Chondrocyte (in vitro differentiated cells): ENCODE data around the gene MAB21L4. TPM values are rescaled to one million over a fixed set of nuclear protein-coding genes. Genes with fewer than 3 reads are reported as not detected.

Experiments used
- DNase-seq: peaks from one replicate; pipeline ENCODE4 v3.0.0; 2021; ENCODE audit warnings: mixed read lengths, low spot score
- H3K27ac Mint-ChIP-seq: one replicate; pipeline ENCODE4 v1.8.0; 2021; ENCODE audit warnings: mild to moderate bottlenecking, moderate library complexity, mixed read lengths; ENCODE audit not compliant: unreplicated experiment
- H3K27me3 Mint-ChIP-seq: 2 replicates; pipeline ENCODE4 v1.8.0; 2021; ENCODE audit warnings: low read depth, mixed read lengths
- H3K36me3 Mint-ChIP-seq: 2 replicates; pipeline ENCODE4 v1.8.0; 2021; ENCODE audit warnings: low read depth, mixed read lengths
- H3K4me1 Mint-ChIP-seq: 2 replicates; pipeline ENCODE4 v1.8.0; 2021; ENCODE audit warnings: low read depth, mild to moderate bottlenecking, mixed read lengths
- H3K4me3 Mint-ChIP-seq: one replicate; pipeline ENCODE4 v1.8.0; 2021; ENCODE audit warnings: mild to moderate bottlenecking, moderate library complexity, mixed read lengths; ENCODE audit not compliant: unreplicated experiment
- H3K9me3 Mint-ChIP-seq: 2 replicates; pipeline ENCODE4 v1.8.0; 2021; ENCODE audit warnings: low read depth, mixed read lengths
- total RNA-seq: library from RNA; stranded (reverse); gene quantifications from 3 replicates; pipeline ENCODE4 v1.2.1, GENCODE V29; 2021
- TF ChIP-seq, protein P1 (sequence below): fragments of 200-600 bp; sonication (generic); IDR thresholded peaks from 2 replicates; pipeline ENCODE4 v1.5.0; 2021; ENCODE audit warnings: antibody characterized with exemption, mild to moderate bottlenecking, moderate library complexity

MAB21L4 gene
- total RNA-seq, 1 donor from 2014 or later: not detected

DNA sequence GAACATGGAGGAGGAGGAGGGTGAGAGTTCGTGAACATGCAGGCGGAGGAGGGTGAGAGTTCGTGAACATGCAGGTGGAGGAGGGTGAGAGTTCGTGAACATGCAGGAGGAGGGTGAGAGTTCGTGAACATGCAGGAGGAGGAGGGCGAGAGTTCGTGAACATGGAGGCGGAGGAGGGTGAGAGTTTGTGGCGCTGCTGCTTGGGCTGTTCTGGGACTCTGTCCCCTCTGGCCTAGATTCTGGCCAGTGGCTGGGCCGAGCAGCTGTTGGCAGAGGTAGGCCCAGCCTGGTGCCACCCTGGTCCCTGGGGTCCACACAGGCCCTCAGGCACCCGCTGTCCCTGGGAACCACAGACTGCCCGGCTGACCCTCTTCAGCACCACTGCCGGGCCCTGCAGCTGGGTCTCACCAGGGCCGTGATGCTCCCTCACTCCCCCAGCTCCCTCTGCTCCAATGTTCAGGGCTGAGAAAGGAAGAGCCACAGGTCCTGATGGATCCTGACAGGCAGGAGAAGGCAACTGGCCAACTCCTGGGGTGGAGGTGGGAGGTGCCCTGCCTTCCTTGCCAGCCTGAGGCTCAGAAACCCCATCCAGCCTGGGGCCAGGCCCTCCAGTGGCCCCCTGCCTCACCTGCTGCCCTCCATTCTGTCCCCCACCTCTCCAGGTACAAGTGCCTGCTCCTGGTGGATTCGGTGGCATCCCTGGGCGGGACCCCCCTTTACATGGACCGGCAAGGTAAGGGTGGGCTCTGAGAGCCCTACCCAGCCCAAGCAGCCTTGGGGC is 23.4 kb downstream of the MAB21L4 start:
- TF ChIP-seq, protein P1, sequence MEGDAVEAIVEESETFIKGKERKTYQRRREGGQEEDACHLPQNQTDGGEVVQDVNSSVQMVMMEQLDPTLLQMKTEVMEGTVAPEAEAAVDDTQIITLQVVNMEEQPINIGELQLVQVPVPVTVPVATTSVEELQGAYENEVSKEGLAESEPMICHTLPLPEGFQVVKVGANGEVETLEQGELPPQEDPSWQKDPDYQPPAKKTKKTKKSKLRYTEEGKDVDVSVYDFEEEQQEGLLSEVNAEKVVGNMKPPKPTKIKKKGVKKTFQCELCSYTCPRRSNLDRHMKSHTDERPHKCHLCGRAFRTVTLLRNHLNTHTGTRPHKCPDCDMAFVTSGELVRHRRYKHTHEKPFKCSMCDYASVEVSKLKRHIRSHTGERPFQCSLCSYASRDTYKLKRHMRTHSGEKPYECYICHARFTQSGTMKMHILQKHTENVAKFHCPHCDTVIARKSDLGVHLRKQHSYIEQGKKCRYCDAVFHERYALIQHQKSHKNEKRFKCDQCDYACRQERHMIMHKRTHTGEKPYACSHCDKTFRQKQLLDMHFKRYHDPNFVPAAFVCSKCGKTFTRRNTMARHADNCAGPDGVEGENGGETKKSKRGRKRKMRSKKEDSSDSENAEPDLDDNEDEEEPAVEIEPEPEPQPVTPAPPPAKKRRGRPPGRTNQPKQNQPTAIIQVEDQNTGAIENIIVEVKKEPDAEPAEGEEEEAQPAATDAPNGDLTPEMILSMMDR: no peak
- Mint-ChIP-seq H3K36me3 (no peaks in the 10 kb centered on the region), H3K27me3 (peaks cover 19% of the 10 kb centered on the region), H3K4me1 (no peaks in the 10 kb centered on the region), H3K9me3 (no peaks in the 10 kb centered on the region), H3K27ac (no peak overlapping the region), H3K4me3 (no peak overlapping the region)
- DNase-seq: peak; percentile 68

DNA sequence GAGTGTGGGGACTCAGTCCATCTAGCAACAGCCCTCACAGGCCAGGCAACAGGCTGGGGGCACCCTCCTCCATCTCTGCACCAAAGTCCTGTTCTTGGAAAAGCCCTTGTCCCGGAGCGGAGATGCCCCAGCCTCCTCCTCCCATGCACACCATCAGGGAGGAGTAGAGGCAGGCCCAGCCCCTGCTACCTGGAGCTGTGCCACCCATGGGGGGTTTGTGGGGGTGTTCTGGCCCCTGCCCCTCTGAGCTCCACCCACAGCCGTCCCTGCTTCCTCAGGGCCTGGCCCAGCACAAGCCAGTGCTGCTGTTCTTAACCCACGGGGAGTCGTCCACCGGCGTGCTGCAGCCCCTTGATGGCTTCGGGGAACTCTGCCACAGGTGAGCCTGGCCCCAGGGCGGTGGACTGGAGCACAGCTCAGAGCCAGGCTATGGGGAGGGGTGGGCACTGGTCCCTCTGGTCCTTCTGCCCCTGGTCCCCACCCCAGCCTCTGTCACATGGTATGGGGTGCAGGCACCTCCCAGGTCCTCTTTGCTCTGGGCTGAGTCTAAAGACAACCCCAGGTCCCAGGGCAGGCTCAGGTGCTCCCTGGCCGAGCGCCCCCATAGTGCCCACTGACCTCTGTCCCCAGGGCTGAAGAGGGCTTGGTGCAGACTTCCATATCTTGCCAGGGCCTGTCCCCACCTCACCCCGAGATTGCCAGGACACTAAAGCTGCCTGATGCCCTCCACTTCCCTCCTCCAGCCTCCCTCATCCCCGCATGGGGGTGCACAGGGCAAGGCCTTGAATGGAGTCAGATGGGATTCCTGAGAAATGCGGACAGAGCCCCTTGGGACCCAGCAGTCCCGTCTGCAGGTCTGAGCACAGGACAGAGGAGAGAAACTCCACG is 24.6 kb downstream of the MAB21L4 start:
- Mint-ChIP-seq H3K36me3 (no peaks in the 10 kb centered on the region), H3K27ac (no peak overlapping the region), H3K4me1 (no peaks in the 10 kb centered on the region), H3K9me3 (no peaks in the 10 kb centered on the region), H3K27me3 (peaks cover 27% of the 10 kb centered on the region), H3K4me3 (no peak overlapping the region)
- peak; percentile 82 for DNase-seq
- TF ChIP-seq, protein P1: no peak

DNA sequence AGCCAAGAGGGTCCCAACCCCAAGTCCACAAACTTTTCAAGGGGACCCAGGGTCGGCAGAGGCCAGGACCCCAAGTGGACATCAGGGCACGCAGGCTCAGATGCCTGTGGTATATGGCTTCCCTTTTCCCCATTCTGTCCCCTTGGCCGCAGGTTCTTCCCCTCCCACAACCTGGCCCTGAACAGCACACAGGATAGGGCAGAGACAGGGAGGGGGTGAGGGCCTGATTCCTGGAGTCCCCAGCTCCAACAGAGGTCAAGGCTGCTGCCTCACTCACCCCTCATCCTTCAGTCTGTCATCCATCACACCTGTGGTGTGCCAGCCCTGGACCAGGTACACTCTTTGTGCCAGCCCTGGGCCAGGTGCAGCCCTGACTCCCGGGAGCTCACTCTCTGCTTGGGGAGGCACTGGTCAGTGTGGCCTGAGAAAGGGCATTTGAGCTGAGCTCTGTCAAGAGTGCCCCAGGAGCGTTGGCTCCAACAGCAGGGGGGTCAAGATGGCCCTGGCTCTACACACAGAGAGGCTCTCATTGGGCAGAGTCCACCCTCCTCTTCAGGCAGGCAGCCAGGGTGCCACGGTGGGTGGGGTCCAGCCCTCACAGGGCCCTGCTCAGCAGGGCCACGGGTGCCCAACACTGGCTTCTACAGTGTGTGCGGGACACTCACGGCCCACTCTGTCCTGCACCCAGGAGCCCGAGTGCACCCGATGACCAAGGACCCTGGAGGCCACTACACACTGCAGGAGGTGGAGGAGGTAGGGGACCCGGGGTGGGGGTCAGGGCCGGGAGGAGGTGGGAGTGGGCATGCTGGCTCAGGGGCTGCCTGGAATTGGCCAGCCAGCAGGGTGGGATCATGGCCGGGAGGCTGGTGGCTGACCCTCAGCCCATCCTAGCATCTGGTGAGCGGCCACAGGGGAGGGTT is 25.7 kb downstream of the MAB21L4 start:
- peak; percentile 68 for DNase-seq
- TF ChIP-seq, protein P1: no peak
- no peaks in the 10 kb centered on the region for H3K36me3 Mint-ChIP-seq

DNA sequence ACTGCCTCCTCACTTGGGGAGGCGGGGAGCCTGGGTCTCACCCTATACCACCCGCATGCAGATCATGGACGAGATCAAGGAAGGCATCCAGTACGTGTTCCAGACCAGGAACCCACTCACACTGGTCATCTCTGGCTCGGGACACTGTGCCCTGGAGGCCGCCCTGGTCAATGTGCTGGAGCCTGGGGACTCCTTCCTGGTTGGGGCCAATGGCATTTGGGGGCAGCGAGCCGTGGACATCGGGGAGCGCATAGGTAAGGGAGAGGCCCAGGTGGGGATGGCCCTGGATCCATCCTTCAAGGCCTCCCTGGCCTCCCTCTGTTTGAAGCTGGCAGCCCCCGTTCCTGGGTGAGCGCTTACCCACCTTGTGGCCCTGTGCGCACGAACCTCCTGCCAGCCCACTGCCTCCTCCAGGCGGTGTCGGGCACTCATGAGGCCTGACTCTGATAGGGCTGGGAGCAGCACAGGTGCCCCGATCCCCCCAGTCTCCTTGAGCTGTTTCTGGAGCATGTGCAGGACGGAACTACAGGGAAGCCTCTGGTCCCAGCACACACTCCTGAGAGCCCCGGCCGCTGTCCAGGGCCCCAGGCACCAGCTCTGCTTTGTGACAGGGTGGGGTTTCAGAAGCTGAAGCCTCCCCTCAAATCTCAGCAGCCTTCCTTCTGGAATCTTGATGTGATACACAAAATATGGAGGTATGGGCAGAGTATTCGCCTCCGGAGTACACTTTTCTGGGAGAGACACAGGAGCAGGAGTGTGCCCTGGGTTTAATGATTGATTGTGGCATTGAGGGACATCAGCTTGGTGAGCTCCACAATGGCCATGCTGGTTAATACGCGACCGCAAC is 26.6 kb downstream of the MAB21L4 start:
- Mint-ChIP-seq H3K9me3 (no peaks in the 10 kb centered on the region), H3K4me3 (no peak overlapping the region), H3K27me3 (peaks cover 40% of the 10 kb centered on the region), H3K4me1 (no peaks in the 10 kb centered on the region), H3K36me3 (no peaks in the 10 kb centered on the region), H3K27ac (no peak overlapping the region)
- peak; percentile 81 for DNase-seq
- TF ChIP-seq, protein P1: no peak

More for the DNA sequence above, 25.7 kb downstream of the MAB21L4 start:
- Mint-ChIP-seq H3K4me1 (no peaks in the 10 kb centered on the region), H3K4me3 (no peak overlapping the region), H3K27ac (no peak overlapping the region), H3K9me3 (no peaks in the 10 kb centered on the region), H3K27me3 (peaks cover 34% of the 10 kb centered on the region)
